HCT116 (cell line): ENCODE data around the gene UBE3D. TPM values are rescaled to one million over a fixed set of nuclear protein-coding genes. Genes with fewer than 3 reads are reported as not detected.

Experiments
- ATAC-seq: fragments of 200-7000 bp; cut with Tn5 transposase; 2 replicates; pipeline ENCODE4 v1.9.1; 2020; ENCODE audit warnings: mild to moderate bottlenecking, moderate library complexity
- BruUV-seq: library from RNA; stranded (reverse); fragments of 400-500 nt; replicated peaks from 2 replicates; lab custom pipeline; 2021; lab: Mats Ljungman, UMichigan
- CTCF ChIA-PET: fragments of 300-600 bp; sonication (Branson Sonifier 250); formaldehyde crosslinking; loops from one replicate; lab custom pipeline; 2021; ENCODE audit warnings: antibody characterized with exemption; lab: Charles Lee
- POLR2A ChIA-PET: fragments of 300-600, 350-600 bp; sonication (Branson Sonifier 250); formaldehyde crosslinking; loops from one replicate; lab custom pipeline; 2021; ENCODE audit warnings: antibody characterized with exemption; lab: Charles Lee
- RAD21 ChIA-PET, 2 experiments: fragments of 300-600 bp; sonication (Branson Sonifier 250); formaldehyde crosslinking; loops; one replicate each; lab custom pipeline; 2023; ENCODE audit warnings: low total read pairs in 2 of 2; ENCODE audit not compliant: uncharacterized antibody in 2 of 2, unreplicated experiment in 2 of 2, low non-redundant PET in 1 of 2; lab: Charles Lee
- DNase-seq: peaks from one replicate; pipeline ENCODE4 v3.0.0-alpha.2; 2010; ENCODE audit warnings: low read depth, low spot score
- H2AFZ ChIP-seq: fragments of 200-600 bp; shearing (Covaris generic), sonication (generic); 2 replicates; pipeline ENCODE4 v1.6.1; 2017; ENCODE audit warnings: low read depth, mixed run types, mixed read lengths, antibody characterized with exemption, low read length; ENCODE audit not compliant: poor library complexity, severe bottlenecking
- H3K27ac ChIP-seq: 2 replicates; pipeline ENCODE4 v1.5.1; 2012; ENCODE audit warnings: low read depth, low read length
- H3K27me3 ChIP-seq: fragments of 200-600 bp; sonication (generic); 2 replicates; pipeline ENCODE4 v1.6.1; 2016; ENCODE audit warnings: mixed run types, low read length, mixed read lengths; ENCODE audit not compliant: insufficient read depth
- H3K36me3 ChIP-seq, 2 experiments: fragments of 200-500 bp in 1 of 2; fragments of 200-600 bp in 1 of 2; sonication (Bioruptor generic) in 1 of 2; sonication (generic) in 1 of 2; 2 replicates each; pipeline versions ENCODE4 v1.5.1 to v1.6.1; 2014 to 2016; ENCODE audit warnings: low read length in 2 of 2, inconsistent platforms in 1 of 2, mixed read lengths in 1 of 2, mixed run types in 1 of 2; ENCODE audit not compliant: insufficient read depth in 2 of 2, control insufficient read depth in 1 of 2
- H3K4me1 ChIP-seq, 2 experiments: fragments of 200-600 bp in 1 of 2; sonication (generic) in 1 of 2; 2 replicates each; pipeline versions ENCODE4 v1.5.1 to v1.6.1; 2012 to 2017; ENCODE audit warnings: low read length in 2 of 2, inconsistent platforms in 1 of 2, mild to moderate bottlenecking in 1 of 2, mixed read lengths in 1 of 2, mixed run types in 1 of 2, moderate library complexity in 1 of 2; ENCODE audit not compliant: insufficient read depth in 2 of 2, control insufficient read depth in 1 of 2
- H3K4me2 ChIP-seq: fragments of 200-600 bp; sonication (generic); 2 replicates; pipeline ENCODE4 v1.6.1; 2017; ENCODE audit warnings: mixed run types, low read length, mixed read lengths
- H3K4me3 ChIP-seq, 2 experiments: fragments of 200-600 bp in 1 of 2; sonication (generic) in 1 of 2; replicated peaks in 1 of 2; 2 replicates each; pipeline ENCODE4 v1.5.1; 2011 to 2016; ENCODE audit warnings: low read length in 2 of 2, control low read depth in 1 of 2, low read depth in 1 of 2, mild to moderate bottlenecking in 1 of 2, mixed read lengths in 1 of 2, mixed run types in 1 of 2
- H3K79me2 ChIP-seq: fragments of 200-600 bp; sonication (generic); 2 replicates; pipeline ENCODE4 v1.6.1; 2017; ENCODE audit warnings: mild to moderate bottlenecking, mixed run types, low read length, moderate library complexity, mixed read lengths; ENCODE audit not compliant: insufficient read depth
- H3K9ac ChIP-seq: fragments of 200-600 bp; sonication (generic); 2 replicates; pipeline ENCODE4 v1.6.1; 2016; ENCODE audit warnings: low read length, mixed read lengths
- H3K9me2 ChIP-seq: fragments of 200-600 bp; sonication (generic), shearing (Covaris generic); 2 replicates; pipeline ENCODE4 v1.6.1; 2017; ENCODE audit warnings: mixed run types, mild to moderate bottlenecking, moderate library complexity; ENCODE audit not compliant: insufficient read depth
- H3K9me3 ChIP-seq, 2 experiments: fragments of 200-500 bp in 1 of 2; fragments of 200-600 bp in 1 of 2; sonication (Bioruptor generic) in 1 of 2; sonication (generic) in 1 of 2; 2 replicates each; pipeline ENCODE4 v1.6.1; 2014 to 2017; ENCODE audit warnings: low read length in 2 of 2, mixed read lengths in 2 of 2, inconsistent platforms in 1 of 2, low read depth in 1 of 2, mild to moderate bottlenecking in 1 of 2, mixed run types in 1 of 2, moderate library complexity in 1 of 2; ENCODE audit not compliant: control insufficient read depth in 1 of 2, insufficient read depth in 1 of 2
- H4K20me1 ChIP-seq: fragments of 200-600 bp; sonication (generic), shearing (Covaris generic); 2 replicates; pipeline ENCODE4 v1.6.1; 2017; ENCODE audit warnings: mixed run types, mild to moderate bottlenecking, moderate library complexity; ENCODE audit not compliant: insufficient read depth
- CBX3 ChIP-seq: IDR thresholded peaks from 2 replicates; pipeline ENCODE4 v1.6.1; 2012; ENCODE audit warnings: low read depth
- CEBPB ChIP-seq: IDR thresholded peaks from 2 replicates; pipeline ENCODE4 v1.6.1; 2012; ENCODE audit warnings: low read depth
- CTCF ChIP-seq, 3 experiments: fragments of 200-600 bp in 1 of 3; sonication (generic) in 1 of 3; IDR thresholded peaks in 2 of 3; conservative IDR thresholded peaks in 1 of 3; 2 replicates each; pipeline ENCODE4 v1.5.1; 2012 to 2017; ENCODE audit warnings: low read depth in 2 of 3, low read length in 2 of 3, antibody characterized with exemption in 1 of 3, borderline replicate concordance in 1 of 3, control low read depth in 1 of 3, mild to moderate bottlenecking in 1 of 3, mixed read lengths in 1 of 3, mixed run types in 1 of 3, moderate library complexity in 1 of 3; ENCODE audit not compliant: insufficient read depth in 1 of 3
- ELF1 ChIP-seq: IDR thresholded peaks from 2 replicates; pipeline ENCODE4 v1.6.1; 2012; ENCODE audit warnings: low read depth, borderline replicate concordance
- EZH2 ChIP-seq: fragments of 200-600 bp; sonication (generic); IDR thresholded peaks from 2 replicates; pipeline ENCODE4 v1.6.1; 2017; ENCODE audit warnings: antibody characterized with exemption, mixed run types
- EZH2phosphoT487 ChIP-seq: fragments of 200-600 bp; IDR thresholded peaks from 2 replicates; pipeline ENCODE4 v1.6.1; 2018; ENCODE audit warnings: antibody characterized with exemption, borderline replicate concordance
- FOSL1 ChIP-seq: IDR thresholded peaks from 2 replicates; pipeline ENCODE4 v1.6.1; 2012; ENCODE audit warnings: low read depth
- POLR2A ChIP-seq: IDR thresholded peaks from 2 replicates; pipeline ENCODE4 v1.7.0; 2011; ENCODE audit warnings: borderline replicate concordance; ENCODE audit not compliant: insufficient read depth, insufficient read length; ENCODE audit errors: extremely low read depth
- RAD21 ChIP-seq: IDR thresholded peaks from 2 replicates; pipeline ENCODE4 v1.6.1; 2012; ENCODE audit warnings: low read depth, mild to moderate bottlenecking
- SIN3A ChIP-seq: IDR thresholded peaks from 2 replicates; pipeline ENCODE4 v1.6.1; 2012; ENCODE audit warnings: low read depth
- YY1 ChIP-seq: IDR thresholded peaks from 2 replicates; pipeline ENCODE4 v1.6.1; 2011; ENCODE audit warnings: low read length, low read depth, moderate library complexity, mild to moderate bottlenecking; ENCODE audit not compliant: insufficient replicate concordance; ENCODE audit errors: extremely low read depth
- ZFX ChIP-seq: fragments of 450-650 bp; IDR thresholded peaks from 2 replicates; pipeline ENCODE4 v1.6.1; 2017
- ZNF274 ChIP-seq: fragments of 200-500 bp; sonication (Bioruptor generic); IDR thresholded peaks from 2 replicates; pipeline ENCODE4 v1.6.1; 2014; ENCODE audit warnings: mild to moderate bottlenecking, low read depth, low read length, inconsistent platforms
- intact Hi-C: fragments of 100-400 bp; cut with micrococcal nuclease; formaldehyde crosslinking; loops from 2 replicates; pipeline ENCODE4 v1.10.0; 2022
- total RNA-seq: library from RNA; stranded (reverse); gene quantifications from one replicate; pipeline ENCODE4 v1.2.1, GENCODE V29; 2021; ENCODE audit not compliant: unreplicated experiment
- TF ChIP-seq, protein P1 (sequence below): IDR thresholded peaks from 2 replicates; pipeline ENCODE4 v1.6.1; 2012; ENCODE audit warnings: low read depth

Gene UBE3D
- total RNA-seq, 1 experiment from 2014 or later: 9.0 TPM

DNA sequence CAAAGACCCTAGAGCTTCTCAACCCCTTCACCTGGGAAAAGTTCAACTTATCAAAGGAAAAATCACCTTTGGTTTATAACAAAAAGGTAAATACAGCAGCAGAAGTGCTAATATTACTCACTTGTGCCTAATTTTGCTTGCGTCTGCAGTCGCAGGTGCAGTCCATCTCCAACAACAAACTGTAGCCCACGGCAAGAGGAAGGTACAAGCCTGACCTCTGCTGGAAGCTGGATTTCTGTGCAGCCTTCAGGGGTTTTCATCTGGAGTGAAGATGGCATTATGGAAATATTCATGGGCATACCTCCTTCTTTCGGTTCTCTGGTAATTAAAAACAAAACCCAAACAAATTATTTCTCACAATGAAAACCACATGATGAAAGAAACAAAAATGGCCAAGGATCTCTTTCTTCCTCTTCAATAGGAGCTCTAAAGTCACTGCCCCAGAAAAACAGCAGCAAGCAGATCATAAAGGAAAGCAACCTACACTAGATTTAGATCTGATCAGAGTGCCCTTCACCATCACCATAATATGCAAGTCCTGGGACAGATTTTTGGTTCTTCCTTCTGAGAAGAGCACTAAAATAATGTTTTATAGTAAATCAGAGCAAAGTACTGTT, 7.8 kb downstream of the UBE3D start:
- H2AFZ ChIP-seq: no peak overlapping the region
- RAD21 ChIA-PET: no interaction called here
- H3K4me1 ChIP-seq: no peaks in the 10 kb centered on the region
- H4K20me1 ChIP-seq: no peaks in the 10 kb centered on the region
- ATAC-seq (peak; percentile 73), DNase-seq (peak; percentile 22)
- no peaks in the 10 kb centered on the region for H3K9me3 ChIP-seq
- H3K79me2 ChIP-seq: peaks cover 14% of the 10 kb centered on the region
- no peak overlapping the region for H3K27ac ChIP-seq
- H3K4me2 ChIP-seq: no peak overlapping the region
- no peak for TF ChIP-seq FOSL1
- TF ChIP-seq CEBPB: no peak
- TF ChIP-seq EZH2phosphoT487: no peak
- TF ChIP-seq SIN3A: no peak
- TF ChIP-seq EZH2: no peak
- TF ChIP-seq YY1: no peak
- no peak for TF ChIP-seq ZNF274
- no peak for TF ChIP-seq ZFX
- peak; percentile 80 for TF ChIP-seq RAD21
- no peak for TF ChIP-seq ELF1
- TF ChIP-seq CTCF (IDR thresholded peaks at IDR 0.05 in 2 of 3, conservative IDR thresholded peaks at IDR 0.05 in 1 of 3; ENCODE audit: borderline replicate concordance in 1 of 3, insufficient read depth in 1 of 3, low read depth in 2 of 3, low read length in 2 of 3): peak; percentile 53 to 82 (median 78); a peak in 5 of 6 replicates
- TF ChIP-seq, protein P1, sequence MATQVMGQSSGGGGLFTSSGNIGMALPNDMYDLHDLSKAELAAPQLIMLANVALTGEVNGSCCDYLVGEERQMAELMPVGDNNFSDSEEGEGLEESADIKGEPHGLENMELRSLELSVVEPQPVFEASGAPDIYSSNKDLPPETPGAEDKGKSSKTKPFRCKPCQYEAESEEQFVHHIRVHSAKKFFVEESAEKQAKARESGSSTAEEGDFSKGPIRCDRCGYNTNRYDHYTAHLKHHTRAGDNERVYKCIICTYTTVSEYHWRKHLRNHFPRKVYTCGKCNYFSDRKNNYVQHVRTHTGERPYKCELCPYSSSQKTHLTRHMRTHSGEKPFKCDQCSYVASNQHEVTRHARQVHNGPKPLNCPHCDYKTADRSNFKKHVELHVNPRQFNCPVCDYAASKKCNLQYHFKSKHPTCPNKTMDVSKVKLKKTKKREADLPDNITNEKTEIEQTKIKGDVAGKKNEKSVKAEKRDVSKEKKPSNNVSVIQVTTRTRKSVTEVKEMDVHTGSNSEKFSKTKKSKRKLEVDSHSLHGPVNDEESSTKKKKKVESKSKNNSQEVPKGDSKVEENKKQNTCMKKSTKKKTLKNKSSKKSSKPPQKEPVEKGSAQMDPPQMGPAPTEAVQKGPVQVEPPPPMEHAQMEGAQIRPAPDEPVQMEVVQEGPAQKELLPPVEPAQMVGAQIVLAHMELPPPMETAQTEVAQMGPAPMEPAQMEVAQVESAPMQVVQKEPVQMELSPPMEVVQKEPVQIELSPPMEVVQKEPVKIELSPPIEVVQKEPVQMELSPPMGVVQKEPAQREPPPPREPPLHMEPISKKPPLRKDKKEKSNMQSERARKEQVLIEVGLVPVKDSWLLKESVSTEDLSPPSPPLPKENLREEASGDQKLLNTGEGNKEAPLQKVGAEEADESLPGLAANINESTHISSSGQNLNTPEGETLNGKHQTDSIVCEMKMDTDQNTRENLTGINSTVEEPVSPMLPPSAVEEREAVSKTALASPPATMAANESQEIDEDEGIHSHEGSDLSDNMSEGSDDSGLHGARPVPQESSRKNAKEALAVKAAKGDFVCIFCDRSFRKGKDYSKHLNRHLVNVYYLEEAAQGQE: no peak
- TF ChIP-seq CBX3: no peak
- no peak for TF ChIP-seq POLR2A
- POLR2A ChIA-PET: no interaction called here
- no peak overlapping the region for H3K4me3 ChIP-seq
- intact Hi-C loops: loop anchor here (1.0 to 5.0 kb wide), 3 partner anchors 461 to 806 kb away; partner anchors contain the start of gene TPBG
- peaks cover 6 to 12% of the 10 kb centered on the region in 2 experiments; a peak in 2 of 4 replicates for H3K36me3 ChIP-seq
- H3K9ac ChIP-seq: no peak overlapping the region
- H3K27me3 ChIP-seq: no peaks in the 10 kb centered on the region
- BruUV-seq: no TSS peak
- H3K9me2 ChIP-seq: no peaks in the 10 kb centered on the region
- CTCF ChIA-PET: interaction anchor here (0.8 to 1.8 kb wide), 6 partner anchors 9 to 806 kb away, joined by 3 to 14 read pairs (median 4); partner anchors contain the start of genes DOP1A and UBE3D
